ENCODE measurements around the gene RSL1D1. TPM values are rescaled to one million over a fixed set of nuclear protein-coding genes. Genes with fewer than 3 reads are reported as not detected.

Gene RSL1D1
- total and polyA plus RNA-seq, 2 of the 8 experiments (the other 6 are each of a cell fraction or from before 2014, with no cell fraction given): 41.3 to 292 TPM

DNA sequence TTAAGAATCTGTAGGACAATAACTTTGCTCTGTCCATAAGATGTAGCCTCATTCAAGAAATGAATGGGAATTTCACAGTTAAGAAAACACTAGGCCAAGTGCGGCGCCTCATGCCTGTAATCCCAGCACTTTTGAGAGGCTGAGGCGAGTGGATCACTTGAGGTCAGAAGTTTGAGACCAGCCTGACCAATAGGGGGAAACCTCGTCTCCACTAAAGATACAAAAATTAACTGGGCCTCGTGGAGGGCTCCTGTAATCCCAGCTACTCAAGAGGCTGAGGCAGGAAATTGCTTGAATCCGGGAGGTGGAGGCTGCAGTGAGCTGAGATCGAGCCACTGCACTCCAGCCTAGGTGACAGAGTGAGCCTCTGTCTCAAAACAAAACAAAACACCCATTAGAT lies 19.9 kb upstream of the RSL1D1 start:
- no peaks in the 10 kb centered on the region for H3K79me1 ChIP-seq (ENCODE audit: low read depth, low read length)
- H3K4ac ChIP-seq (replicated peaks; ENCODE audit: insufficient read length, low read depth, low read length): no peak overlapping the region
- peak in 1 of 2 experiments; percentile 38 for DNase-seq (ENCODE audit: low read depth in 1 of 2, low spot score in 2 of 2)
- no peak overlapping the region for H2BK5ac ChIP-seq (ENCODE audit: low read depth, low read length)
- H2AK5ac ChIP-seq (ENCODE audit: low read depth, low read length): no peak overlapping the region
- no peak overlapping the region for H4K5ac ChIP-seq (ENCODE audit: insufficient read length, low read depth, low read length)
- no peak overlapping the region for H3K4me2 ChIP-seq (ENCODE audit: insufficient read depth in 1 of 2, low read depth in 2 of 2, low read length in 2 of 2)
- H4K8ac ChIP-seq (ENCODE audit: extremely low read depth, insufficient read depth, low read length): no peak overlapping the region
- ChIA-PET POLR2A (ENCODE audit: partially characterized antibody) (no interaction called here), CTCF (ENCODE audit: partially characterized antibody) (interaction anchor here (0.9 to 1.8 kb wide), 5 partner anchors 10 to 197 kb away, joined by 3 to 10 read pairs (median 3); no protein-coding TSS in a partner anchor)
- H3K18ac ChIP-seq (ENCODE audit: extremely low read depth, low read length): no peak overlapping the region
- no peak overlapping the region for H2BK20ac ChIP-seq (ENCODE audit: low read length)
- H3K9me3 ChIP-seq (ENCODE audit: insufficient read depth in 2 of 2, low read depth in 1 of 2, low read length in 1 of 2): no peaks in the 10 kb centered on the region
- no peak overlapping the region for H3K4me3 ChIP-seq (ENCODE audit: extremely low read depth in 1 of 4, insufficient read depth in 2 of 4, low read depth in 3 of 4, low read length in 4 of 4)
- H3K79me2 ChIP-seq (ENCODE audit: control insufficient read depth in 1 of 2, insufficient read depth in 2 of 2, low read length in 2 of 2): no peaks in the 10 kb centered on the region
- H4K91ac ChIP-seq (replicated peaks; ENCODE audit: insufficient read length, low read length): no peak overlapping the region
- H3K23ac ChIP-seq (ENCODE audit: insufficient read length): no peak overlapping the region
- no peak overlapping the region for H2BK12ac ChIP-seq (ENCODE audit: low read depth, low read length)
- no peak overlapping the region for H3K9ac ChIP-seq (replicated peaks in 1 of 4; ENCODE audit: extremely low read depth in 1 of 4, low read depth in 3 of 4, low read length in 3 of 4)
- FAIRE-seq: no peak
- no peak overlapping the region for H2BK120ac ChIP-seq (replicated peaks; ENCODE audit: low read depth, low read length)
- no peaks in the 10 kb centered on the region for H3K23me2 ChIP-seq (ENCODE audit: low read depth, low read length)
- H2BK15ac ChIP-seq (ENCODE audit: low read length): no peak overlapping the region
- no peaks in the 10 kb centered on the region for H3K27me3 ChIP-seq (replicated peaks in 1 of 4; ENCODE audit: control insufficient read depth in 3 of 4, extremely low read depth in 1 of 4, insufficient read depth in 3 of 4, low read length in 3 of 4)
- no peaks in the 10 kb centered on the region for H3K4me1 ChIP-seq (replicated peaks in 1 of 4; ENCODE audit: control insufficient read depth in 3 of 4, insufficient read depth in 4 of 4, low read length in 3 of 4)
- no peak overlapping the region for H3K56ac ChIP-seq (replicated peaks; ENCODE audit: insufficient read length, low read depth, low read length)
- no peak overlapping the region for H3K27ac ChIP-seq (ENCODE audit: low read depth, low read length)
- H4K20me1 ChIP-seq (replicated peaks in 1 of 2; ENCODE audit: control insufficient read depth in 1 of 2, insufficient read depth in 2 of 2, low read length in 2 of 2): no peaks in the 10 kb centered on the region
- peaks cover 0 to 51% (median 24%) of the 10 kb centered on the region in 4 experiments; a peak in 6 of 8 replicates for H3K36me3 ChIP-seq (ENCODE audit: control insufficient read depth in 2 of 4, insufficient read depth in 4 of 4, low read length in 3 of 4)
- no peak overlapping the region for H3K14ac ChIP-seq (ENCODE audit: insufficient read length)
- H2AFZ ChIP-seq (ENCODE audit: low read length): no peak overlapping the region
- TF ChIP-seq RFX5 (IDR thresholded peaks at IDR 0.05; ENCODE audit: borderline replicate concordance, low read depth, low read length) (no peak), RAD21 (IDR thresholded peaks at IDR 0.05 in 1 of 2, conservative IDR thresholded peaks at IDR 0.05 in 1 of 2; ENCODE audit: low read depth in 2 of 2, low read length in 2 of 2) (peak; percentile 16 to 47; a peak in 2 of 4 replicates)
- TF ChIP-seq, protein P1, sequence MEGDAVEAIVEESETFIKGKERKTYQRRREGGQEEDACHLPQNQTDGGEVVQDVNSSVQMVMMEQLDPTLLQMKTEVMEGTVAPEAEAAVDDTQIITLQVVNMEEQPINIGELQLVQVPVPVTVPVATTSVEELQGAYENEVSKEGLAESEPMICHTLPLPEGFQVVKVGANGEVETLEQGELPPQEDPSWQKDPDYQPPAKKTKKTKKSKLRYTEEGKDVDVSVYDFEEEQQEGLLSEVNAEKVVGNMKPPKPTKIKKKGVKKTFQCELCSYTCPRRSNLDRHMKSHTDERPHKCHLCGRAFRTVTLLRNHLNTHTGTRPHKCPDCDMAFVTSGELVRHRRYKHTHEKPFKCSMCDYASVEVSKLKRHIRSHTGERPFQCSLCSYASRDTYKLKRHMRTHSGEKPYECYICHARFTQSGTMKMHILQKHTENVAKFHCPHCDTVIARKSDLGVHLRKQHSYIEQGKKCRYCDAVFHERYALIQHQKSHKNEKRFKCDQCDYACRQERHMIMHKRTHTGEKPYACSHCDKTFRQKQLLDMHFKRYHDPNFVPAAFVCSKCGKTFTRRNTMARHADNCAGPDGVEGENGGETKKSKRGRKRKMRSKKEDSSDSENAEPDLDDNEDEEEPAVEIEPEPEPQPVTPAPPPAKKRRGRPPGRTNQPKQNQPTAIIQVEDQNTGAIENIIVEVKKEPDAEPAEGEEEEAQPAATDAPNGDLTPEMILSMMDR (IDR thresholded peaks at IDR 0.05; ENCODE audit: control extremely low read depth in 1 of 3, insufficient read depth in 1 of 3, low read depth in 1 of 3, low read length in 3 of 3): peak; percentile 18 to 35 (median 29); a peak in 3 of 4 replicates
- 74% methylated on average over 7 of the region's 7 CpGs; no CpG with 5 or more reads in 1 of the 2 experiments for WGBS, 2 experiments (ENCODE audit: extremely low coverage in 1 of 2, insufficient coverage in 1 of 2, insufficient read length in 1 of 2, insufficient replicate concordance in 2 of 2, low coverage in 1 of 2, low lambda C conversion rate in 2 of 2, missing lambda C conversion rate in 1 of 2)

Measured in H1 (cell line).